Activated T-cell treated with anti-CD3 and anti-CD28 coated beads, Interleukin-2, amount 50 U/mL, for 48 hours (primary cell): ENCODE data around the gene ADGRG4.

ENCODE experiments used
- DNase-seq, 2 experiments: peaks; one replicate each; pipeline ENCODE4 v3.0.0-alpha.2; 2020

Gene ADGRG4

GRCh38 chrX:136295380-136295779 lies 5.4 kb upstream of the ADGRG4 start:
- DNase-seq = no peak

GRCh38 chrX:136303041-136303440 lies 2.3 kb downstream of the ADGRG4 start:
- DNase-seq = no peak

GRCh38 chrX:136304493-136304892 lies 3.7 kb downstream of the ADGRG4 start:
- no peak for DNase-seq

GRCh38 chrX:136306182-136306581 lies 5.4 kb downstream of the ADGRG4 start:
- DNase-seq = no peak

- DNase-seq = no peak
Measured at GRCh38 chrX:136307471-136307870, 6.7 kb downstream of the ADGRG4 start.

- no peak for DNase-seq
Measured at GRCh38 chrX:136310411-136310810, 9.6 kb downstream of the ADGRG4 start.

GRCh38 chrX:136318156-136318555 lies 17.4 kb downstream of the ADGRG4 start:
- no peak for DNase-seq

- no peak for DNase-seq
Measured at GRCh38 chrX:136318895-136319597, 18.3 kb downstream of the ADGRG4 start.

- no peak for DNase-seq
Measured at GRCh38 chrX:136319600-136319999, 18.8 kb downstream of the ADGRG4 start.

GRCh38 chrX:136321532-136321931 lies 20.8 kb downstream of the ADGRG4 start:
- DNase-seq = no peak

- DNase-seq = no peak
Measured at GRCh38 chrX:136322064-136322463, 21.3 kb downstream of the ADGRG4 start.

- DNase-seq = no peak
Measured at GRCh38 chrX:136325377-136325776, 24.6 kb downstream of the ADGRG4 start.

- no peak for DNase-seq
Measured at GRCh38 chrX:136328933-136329332, 28.2 kb downstream of the ADGRG4 start.

- DNase-seq = no peak
Measured at GRCh38 chrX:136336623-136337022, 35.9 kb downstream of the ADGRG4 start.

- no peak for DNase-seq
Measured at GRCh38 chrX:136339702-136340101, 38.9 kb downstream of the ADGRG4 start.

GRCh38 chrX:136344320-136344719 lies 43.6 kb downstream of the ADGRG4 start:
- no peak for DNase-seq

GRCh38 chrX:136346506-136346905 lies 45.7 kb downstream of the ADGRG4 start:
- no peak for DNase-seq

GRCh38 chrX:136347706-136348105 lies 46.9 kb downstream of the ADGRG4 start:
- no peak for DNase-seq

- DNase-seq = no peak
Measured at GRCh38 chrX:136353526-136354093, 52.8 kb downstream of the ADGRG4 start.

GRCh38 chrX:136354201-136354600 lies 53.4 kb downstream of the ADGRG4 start:
- no peak for DNase-seq

GRCh38 chrX:136369377-136369776 lies 68.6 kb downstream of the ADGRG4 start:
- no peak for DNase-seq

GRCh38 chrX:136376713-136377112 lies 76.0 kb downstream of the ADGRG4 start:
- DNase-seq = no peak

GRCh38 chrX:136380010-136380769 lies 79.4 kb downstream of the ADGRG4 start:
- DNase-seq = no peak

- no peak for DNase-seq
Measured at GRCh38 chrX:136386173-136386572, 85.4 kb downstream of the ADGRG4 start.
